NT2/D1 (cell line): ENCODE results near the gene TKFC.

Experiments used
- DNase-seq: peaks from one replicate; pipeline ENCODE4 v3.0.0-alpha.2; 2011; ENCODE audit warnings: low read depth, low spot score
- H3K27me3 ChIP-seq: 2 replicates; pipeline ENCODE4 v1.6.0; 2011; ENCODE audit warnings: mild to moderate bottlenecking; ENCODE audit not compliant: insufficient read length, insufficient read depth
- H3K36me3 ChIP-seq: 2 replicates; pipeline ENCODE4 v1.6.1; 2011; ENCODE audit warnings: mild to moderate bottlenecking, low read length, mixed read lengths; ENCODE audit not compliant: insufficient read depth, insufficient read length
- H3K4me1 ChIP-seq: 2 replicates; pipeline ENCODE4 v1.5.1; 2011; ENCODE audit not compliant: insufficient read depth, insufficient read length
- H3K4me3 ChIP-seq: 2 replicates; pipeline ENCODE4 v1.5.1; 2011; ENCODE audit warnings: low read depth; ENCODE audit not compliant: insufficient read length
- H3K9ac ChIP-seq: 2 replicates; pipeline ENCODE4 v1.6.0; 2011; ENCODE audit warnings: low read depth; ENCODE audit not compliant: insufficient read length
- H3K9me3 ChIP-seq: 2 replicates; pipeline ENCODE4 v1.5.1; 2011; ENCODE audit warnings: mild to moderate bottlenecking, low read length; ENCODE audit not compliant: insufficient read depth
- SUZ12 ChIP-seq: IDR thresholded peaks from 2 replicates; pipeline ENCODE4 v1.6.1; 2011; ENCODE audit not compliant: insufficient read length, insufficient read depth; ENCODE audit errors: extremely low read depth
- YY1 ChIP-seq: IDR thresholded peaks from 2 replicates; pipeline ENCODE4 v1.6.1; 2011; ENCODE audit not compliant: insufficient read length, insufficient read depth
- ZNF274 ChIP-seq: IDR thresholded peaks from 2 replicates; pipeline ENCODE4 v1.6.1; 2011; ENCODE audit warnings: mild to moderate bottlenecking, low read depth, low read length

Gene TKFC

GRCh38 chr11:61357233-61357893 lies 24.3 kb downstream of the TKFC start:
- Histone ChIP-seq H3K27me3 (no peaks in the 10 kb centered on the region), H3K4me3 (no peak overlapping the region), H3K9ac (no peak overlapping the region), H3K4me1 (no peaks in the 10 kb centered on the region), H3K36me3 (peaks cover 22% of the 10 kb centered on the region), H3K9me3 (no peaks in the 10 kb centered on the region)
- TF ChIP-seq SUZ12 (no peak), YY1 (no peak), ZNF274 (no peak)
- DNase-seq, result no peak

GRCh38 chr11:61357894-61358239 lies 24.8 kb downstream of the TKFC start:
- H3K27me3 ChIP-seq, result no peaks in the 10 kb centered on the region
- H3K9ac ChIP-seq, result no peak overlapping the region
- H3K36me3 ChIP-seq, result peaks cover 18% of the 10 kb centered on the region
- no peak for DNase-seq
- no peaks in the 10 kb centered on the region for H3K4me1 ChIP-seq
- no peak overlapping the region for H3K4me3 ChIP-seq
- no peaks in the 10 kb centered on the region for H3K9me3 ChIP-seq
- TF ChIP-seq ZNF274 (no peak), YY1 (no peak), SUZ12 (no peak)

GRCh38 chr11:61358566-61358965 lies 25.5 kb downstream of the TKFC start:
- DNase-seq, result no peak
- Histone ChIP-seq H3K36me3 (peaks cover 16% of the 10 kb centered on the region), H3K27me3 (no peaks in the 10 kb centered on the region), H3K9ac (no peak overlapping the region), H3K9me3 (no peaks in the 10 kb centered on the region), H3K4me1 (no peaks in the 10 kb centered on the region), H3K4me3 (no peak overlapping the region)
- no peak for TF ChIP-seq SUZ12
- no peak for TF ChIP-seq ZNF274
- no peak for TF ChIP-seq YY1

- DNase-seq, result no peak
- no peak overlapping the region for H3K9ac ChIP-seq
- H3K4me1 ChIP-seq, result no peaks in the 10 kb centered on the region
These were observed 26.5 kb downstream of the TKFC start for GRCh38 chr11:61359516-61359915.

GRCh38 chr11:61361237-61361740 lies 28.3 kb downstream of the TKFC start:
- peak overlapping the region; percentile 98 for H3K9ac ChIP-seq
- no peaks in the 10 kb centered on the region for H3K27me3 ChIP-seq
- no peaks in the 10 kb centered on the region for H3K4me1 ChIP-seq
- H3K36me3 ChIP-seq, result peaks cover 31% of the 10 kb centered on the region
- no peak for DNase-seq
- TF ChIP-seq SUZ12 (no peak), ZNF274 (no peak), YY1 (no peak)
- H3K4me3 ChIP-seq, result peak overlapping the region; percentile 94
- H3K9me3 ChIP-seq, result no peaks in the 10 kb centered on the region

More at GRCh38 chr11:61359516-61359915, 26.5 kb downstream of the TKFC start:
- Histone ChIP-seq H3K27me3 (no peaks in the 10 kb centered on the region), H3K9me3 (no peaks in the 10 kb centered on the region), H3K36me3 (peaks cover 18% of the 10 kb centered on the region), H3K4me3 (no peak overlapping the region)
- TF ChIP-seq YY1 (no peak), SUZ12 (no peak), ZNF274 (no peak)

- TF ChIP-seq YY1, result peak; percentile 85
- no peak for TF ChIP-seq ZNF274
- Histone ChIP-seq H3K9me3 (no peaks in the 10 kb centered on the region), H3K36me3 (peaks cover 36% of the 10 kb centered on the region), H3K4me3 (peak within 1 kb of the TSS; percentile 94), H3K9ac (peak within 1 kb of the TSS; percentile 98), H3K27me3 (no peaks in the 10 kb centered on the region), H3K4me1 (no peaks in the 10 kb centered on the region)
- peak; percentile 92 for DNase-seq
These were observed 28.9 kb downstream of the TKFC start, which contains the start of the genes CYB561A3 and TMEM138 for GRCh38 chr11:61361741-61362541. CYB561A3 (minus strand) TSS chr11:61361882; CDS start chr11:61356713, 5,169 bp downstream. TMEM138 (plus strand) TSS chr11:61362374; CDS start chr11:61364391, 2,017 bp downstream.

GRCh38 chr11:61362542-61362875 lies 29.5 kb downstream of the TKFC start:
- Histone ChIP-seq H3K36me3 (peaks cover 42% of the 10 kb centered on the region), H3K9ac (peak overlapping the region; percentile 98), H3K27me3 (no peaks in the 10 kb centered on the region), H3K4me3 (peak overlapping the region; percentile 94), H3K9me3 (no peaks in the 10 kb centered on the region), H3K4me1 (no peaks in the 10 kb centered on the region)
- TF ChIP-seq ZNF274 (no peak), YY1 (no peak), SUZ12 (no peak)
- no peak for DNase-seq
